IPS DF 4.7 (cell line): Measurements from ENCODE around the gene CFAP99.

Experiments
- DNase-seq: peaks from one replicate; pipeline ENCODE4 v3.0.0-alpha.2; 2013; ENCODE audit warnings: low spot score; ENCODE audit errors: extremely low read depth

Gene CFAP99

GRCh38 chr4:2411786-2412510 is 6.8 kb upstream of the CFAP99 start:
- no peak for DNase-seq

DNA sequence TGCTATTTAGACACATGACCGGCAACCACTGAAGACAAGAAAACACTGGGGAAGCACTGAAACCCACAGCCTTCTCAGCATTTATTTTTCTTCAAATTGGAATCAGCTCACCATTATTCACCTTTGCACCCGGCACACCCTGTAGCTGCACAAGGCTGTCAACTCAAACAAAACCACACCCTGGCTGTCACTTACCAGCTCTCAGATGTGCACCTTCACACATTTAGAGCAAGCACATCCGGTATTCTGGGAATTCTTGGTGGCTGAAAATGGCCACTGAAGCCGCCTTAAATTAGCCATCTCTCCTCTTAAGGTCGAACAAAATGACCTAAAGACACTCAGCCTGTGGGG is 6.2 kb upstream of the CFAP99 start:
- DNase-seq: no peak

DNA sequence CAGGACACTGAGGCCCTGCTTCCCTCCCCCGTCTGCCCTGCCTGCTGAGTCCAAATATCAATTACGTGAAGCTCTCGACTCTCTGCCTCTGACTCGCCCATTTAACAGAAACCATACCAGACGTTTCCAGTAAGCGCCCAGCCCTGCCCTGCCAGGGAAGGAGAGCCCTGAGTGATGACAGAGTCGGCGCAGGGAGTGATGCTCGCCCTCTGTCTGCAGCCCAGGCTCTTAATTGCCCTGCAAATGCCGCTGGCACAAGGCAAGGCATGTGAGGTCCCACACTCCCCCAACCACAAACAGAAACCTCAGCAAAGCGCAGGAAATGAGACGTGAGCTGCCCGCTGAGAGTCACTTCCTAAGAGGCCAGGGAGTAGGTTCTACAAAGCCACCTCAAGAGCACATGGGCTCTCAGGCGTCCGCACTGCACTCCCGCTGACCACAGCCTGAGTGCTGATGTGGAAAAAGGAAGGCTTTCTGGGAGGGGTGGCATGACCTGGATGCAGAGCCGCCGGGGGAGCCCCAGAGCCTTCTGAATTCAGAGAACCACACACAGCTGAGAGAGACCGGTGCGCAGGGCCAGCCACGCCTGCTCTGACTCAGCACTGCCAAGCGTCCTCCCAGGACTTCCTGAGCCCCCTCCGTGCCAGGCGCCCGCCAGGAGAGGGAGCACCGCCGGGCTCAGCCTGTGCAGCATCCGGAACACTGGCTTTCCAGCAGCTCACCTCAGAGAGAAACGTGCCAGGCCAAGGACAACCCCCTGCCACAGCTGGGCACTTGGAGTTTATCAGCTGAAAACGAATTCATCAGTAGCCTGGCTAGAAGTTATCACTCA is 5.7 kb upstream of the CFAP99 start:
- no peak for DNase-seq

DNA sequence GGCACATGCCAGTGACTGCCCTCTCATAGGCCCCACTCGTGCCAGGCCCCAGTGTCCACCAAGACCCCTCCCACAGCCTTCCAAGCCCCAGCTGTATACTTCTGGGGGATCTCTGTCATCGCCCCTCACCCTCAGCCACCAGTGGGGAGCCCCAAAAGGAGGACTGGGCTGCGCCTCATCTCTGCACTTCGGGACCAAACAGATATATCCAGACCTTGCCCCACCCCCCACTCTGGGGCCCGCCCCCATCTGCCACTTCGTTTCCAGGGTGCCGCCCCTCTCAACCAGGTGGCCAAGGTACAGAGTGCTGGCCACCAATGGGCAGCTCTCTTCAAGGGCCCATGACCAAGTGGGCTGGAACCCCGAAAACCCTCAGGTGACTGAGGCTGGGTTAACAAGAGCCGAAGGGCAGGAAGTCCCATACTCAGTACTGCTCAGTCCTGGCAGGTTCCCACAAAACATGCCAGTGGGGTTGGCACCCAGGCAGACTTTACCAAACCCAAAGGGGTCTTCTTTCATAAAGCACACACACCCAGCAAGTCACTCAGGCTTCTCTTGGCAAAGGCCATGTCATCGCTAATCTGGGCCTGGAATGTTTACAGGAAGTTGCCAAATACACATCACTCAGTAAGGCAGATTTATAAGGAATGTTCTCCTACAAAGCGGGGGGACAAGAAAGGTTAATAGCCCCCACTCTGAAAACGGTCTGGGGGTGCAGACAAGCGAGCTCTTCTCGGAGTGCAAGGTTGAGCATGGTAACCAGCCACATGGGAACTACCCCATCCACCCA is 4.7 kb upstream of the CFAP99 start:
- no peak for DNase-seq

DNA sequence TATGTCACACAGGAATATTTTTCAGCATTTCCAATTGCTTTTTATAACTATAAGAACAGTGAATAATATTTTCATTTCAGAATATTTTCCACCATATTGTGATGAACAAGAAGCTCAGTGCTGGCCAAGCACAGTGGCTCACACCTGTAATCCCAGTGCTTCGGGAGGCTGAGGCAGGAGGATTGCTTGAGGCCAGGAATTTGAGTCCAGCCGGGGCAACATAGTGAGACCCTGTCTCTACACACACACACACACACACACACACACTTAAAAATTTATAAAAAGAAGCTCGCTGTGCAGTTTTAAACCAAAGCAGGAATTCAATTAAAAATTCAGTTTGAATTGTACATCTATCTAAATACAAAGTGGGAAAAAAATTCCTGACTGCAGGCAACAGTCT is 3.5 kb upstream of the CFAP99 start:
- DNase-seq: no peak

GRCh38 chr4:2415881-2416563 is 2.7 kb upstream of the CFAP99 start:
- no peak for DNase-seq

DNA sequence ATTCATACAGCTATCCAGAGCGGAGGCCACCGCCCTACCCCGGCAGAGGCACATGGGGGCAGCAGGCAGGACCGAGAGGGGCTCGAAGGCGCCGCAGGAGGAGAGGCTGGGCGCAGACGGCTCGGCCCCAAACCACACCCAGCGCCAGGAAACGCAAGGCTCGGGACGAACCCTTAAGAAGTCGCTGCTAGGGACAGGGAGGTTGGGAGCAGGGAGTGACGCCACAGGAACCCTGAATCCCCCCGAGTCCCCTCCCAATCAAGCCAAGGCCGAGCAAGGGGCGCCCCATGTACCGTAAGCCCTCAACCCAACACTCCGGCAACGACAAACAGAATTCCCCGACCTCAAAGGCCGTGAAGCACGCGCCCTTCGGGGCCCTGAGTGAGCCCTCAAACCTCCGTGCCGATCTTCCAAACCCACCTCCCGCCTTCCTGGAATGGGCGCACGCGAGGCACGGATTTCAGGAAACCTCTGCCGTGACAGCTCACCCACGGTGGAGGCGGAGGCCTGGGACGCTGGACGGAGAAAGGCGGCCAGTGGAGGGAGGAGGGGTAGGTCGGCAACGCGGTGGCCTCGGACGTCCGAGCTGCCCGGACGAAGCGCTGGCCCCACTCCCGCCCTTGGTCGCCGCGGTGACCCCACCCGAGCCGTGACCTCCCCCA is 2.1 kb upstream of the CFAP99 start:
- DNase-seq: no peak

- DNase-seq: no peak
Measured at GRCh38 chr4:2417226-2417764, 1.5 kb upstream of the CFAP99 start.

- no peak for DNase-seq
Measured at GRCh38 chr4:2417765-2418649, 748 bp upstream of the CFAP99 start, which contains the start of gene ZFYVE28. TSS of gene ZFYVE28 (minus strand) at chr4:2418645. CDS start at chr4:2418323, 322 bp downstream.

- DNase-seq: no peak
Measured at GRCh38 chr4:2419814-2420213, 1.1 kb downstream of the CFAP99 start.

DNA sequence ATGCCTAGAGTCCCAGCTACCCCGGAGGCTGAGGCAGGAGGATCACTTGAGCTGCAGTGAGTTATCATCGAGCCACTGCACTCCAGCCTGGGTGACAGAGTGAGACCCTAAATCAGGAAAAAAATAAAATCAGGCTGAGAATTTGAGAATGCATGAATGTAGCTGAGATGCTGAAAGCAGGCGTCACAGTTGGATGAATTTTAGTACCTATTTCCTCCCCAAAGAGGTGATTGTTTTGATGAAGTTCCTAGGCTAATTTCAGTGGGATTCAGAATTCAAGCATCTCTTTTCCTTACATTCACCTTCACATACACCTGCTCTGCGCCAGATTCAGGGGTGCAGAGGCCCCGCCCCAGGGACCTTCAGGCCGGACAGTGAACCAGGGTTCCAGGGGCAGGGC is 3.2 kb downstream of the CFAP99 start:
- no peak for DNase-seq

GRCh38 chr4:2423066-2423465 is 4.3 kb downstream of the CFAP99 start:
- DNase-seq: no peak

DNA sequence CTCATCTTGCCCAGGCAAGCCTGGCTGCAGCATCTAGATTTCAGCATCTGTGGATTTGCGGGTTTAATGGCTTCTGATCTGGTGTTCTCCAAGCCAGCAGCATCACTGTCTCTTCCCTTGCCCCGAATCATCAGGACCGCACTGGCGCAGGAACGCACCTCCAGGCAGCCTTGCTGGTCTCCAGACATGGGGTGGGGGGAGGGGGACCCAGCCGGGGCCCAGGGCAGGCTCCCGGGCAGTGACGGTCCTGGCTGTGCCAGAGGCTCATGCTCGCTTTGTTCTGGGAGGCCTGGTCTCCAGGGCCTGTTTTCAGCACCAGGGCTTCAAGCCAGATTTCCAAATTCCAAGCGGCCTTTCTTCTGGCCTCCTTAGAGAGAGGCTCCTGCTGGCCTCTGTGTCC is 4.9 kb downstream of the CFAP99 start:
- DNase-seq: no peak

GRCh38 chr4:2424581-2424980 is 5.8 kb downstream of the CFAP99 start:
- no peak for DNase-seq

DNA sequence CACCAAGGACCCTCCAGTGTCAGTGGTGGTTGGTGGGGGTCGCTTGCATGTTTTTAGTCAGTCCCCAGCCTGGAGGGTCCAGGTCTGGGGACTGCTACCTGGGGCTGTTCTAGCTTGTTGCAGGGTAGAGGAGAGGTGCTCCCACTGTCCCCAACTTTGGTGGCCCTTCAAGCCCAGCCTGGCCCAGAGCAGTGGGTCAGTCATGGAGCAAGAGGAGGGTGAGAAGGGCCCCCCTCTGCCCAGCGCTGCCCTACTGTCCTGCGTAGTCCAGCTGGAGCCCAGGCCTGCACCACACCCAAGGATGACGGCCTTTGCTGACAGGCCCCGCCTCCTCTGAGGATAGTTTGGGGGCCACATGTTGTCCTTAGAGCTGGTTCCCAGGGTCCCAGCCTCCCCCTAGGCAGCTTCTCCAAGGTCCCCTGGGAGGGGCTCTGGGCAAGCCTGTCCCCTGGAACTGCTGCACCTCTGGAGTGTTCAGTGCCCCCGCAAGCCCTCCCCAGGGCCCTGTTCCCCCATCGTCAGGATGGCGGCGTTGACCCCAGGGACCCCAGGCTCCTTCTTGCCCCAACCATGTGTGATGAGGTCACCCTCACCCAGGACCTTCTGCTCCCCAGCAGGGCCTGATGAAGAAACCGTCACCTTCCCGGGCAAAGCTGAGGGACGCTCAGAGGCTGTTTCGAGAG is 6.8 kb downstream of the CFAP99 start:
- no peak for DNase-seq

GRCh38 chr4:2426069-2426397 is 7.3 kb downstream of the CFAP99 start:
- no peak for DNase-seq

DNA sequence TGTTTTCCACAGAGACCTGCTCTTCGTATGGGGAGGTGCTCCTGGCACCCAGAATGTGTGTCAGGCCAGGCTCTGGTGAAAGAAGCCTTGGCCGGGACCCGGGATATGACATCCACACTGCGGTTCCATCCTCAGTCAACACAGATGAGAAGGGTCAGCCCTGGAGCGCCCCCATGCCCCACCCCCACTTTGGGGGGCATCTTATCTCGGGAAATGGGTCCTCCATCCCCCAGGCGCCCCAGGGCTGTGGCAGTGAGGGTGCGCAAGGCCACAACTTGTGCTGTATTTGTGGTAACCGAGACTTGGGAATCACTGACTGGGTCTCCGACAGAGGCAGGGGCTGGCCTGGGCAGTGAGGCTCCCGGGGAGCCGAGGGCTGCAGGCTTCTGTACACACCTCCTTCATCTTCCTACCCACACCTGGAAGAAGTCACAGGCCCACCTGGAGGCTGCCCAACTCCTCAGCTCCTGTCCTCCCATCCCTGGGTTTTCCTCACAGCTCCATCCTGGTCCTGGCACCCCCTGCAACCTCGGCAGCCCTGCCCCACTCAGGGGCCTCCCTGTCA is 8.0 kb downstream of the CFAP99 start:
- no peak for DNase-seq

GRCh38 chr4:2427383-2428334 is 8.9 kb downstream of the CFAP99 start:
- no peak for DNase-seq
